Panc1 (cell line): ENCODE data around the gene ZNF804B.

ENCODE experiments used
- CTCF ChIP-seq: fragments of 450-650 bp; IDR thresholded peaks from 2 replicates; pipeline ENCODE4 v1.5.1; 2017; ENCODE audit warnings: mild to moderate bottlenecking
- POLR2AphosphoS5 ChIP-seq: IDR thresholded peaks from 2 replicates; pipeline ENCODE4 v1.6.1; 2012; ENCODE audit warnings: mild to moderate bottlenecking, low read depth, low read length, moderate library complexity
- REST ChIP-seq, 2 experiments: IDR thresholded peaks; 2 replicates each; pipeline ENCODE4 v1.6.1; 2011 to 2012; ENCODE audit warnings: low read depth in 2 of 2, control low read depth in 1 of 2, low read length in 1 of 2, mild to moderate bottlenecking in 1 of 2, moderate library complexity in 1 of 2; ENCODE audit not compliant: insufficient read depth in 1 of 2
- SIN3A ChIP-seq: IDR thresholded peaks from 2 replicates; pipeline ENCODE4 v1.6.1; 2012; ENCODE audit warnings: low read depth, mild to moderate bottlenecking, low read length, moderate library complexity, borderline replicate concordance; ENCODE audit not compliant: insufficient read depth
- TCF7L2 ChIP-seq: IDR thresholded peaks from 2 replicates; pipeline ENCODE4 v1.6.1; 2011; ENCODE audit warnings: mild to moderate bottlenecking, low read depth, low read length, inconsistent platforms

- TF ChIP-seq CTCF (no peak), POLR2AphosphoS5 (no peak), REST (IDR thresholded peaks at IDR 0.05; ENCODE audit: insufficient read depth in 1 of 2, low read depth in 2 of 2, low read length in 1 of 2) (no peak), SIN3A (no peak), TCF7L2 (no peak)
Measured at GRCh38 chr7:89129600-89130375, 370.3 kb downstream of the ZNF804B start.
